ENCODE data around the gene CYB5R3.

CYB5R3 gene

DNA sequence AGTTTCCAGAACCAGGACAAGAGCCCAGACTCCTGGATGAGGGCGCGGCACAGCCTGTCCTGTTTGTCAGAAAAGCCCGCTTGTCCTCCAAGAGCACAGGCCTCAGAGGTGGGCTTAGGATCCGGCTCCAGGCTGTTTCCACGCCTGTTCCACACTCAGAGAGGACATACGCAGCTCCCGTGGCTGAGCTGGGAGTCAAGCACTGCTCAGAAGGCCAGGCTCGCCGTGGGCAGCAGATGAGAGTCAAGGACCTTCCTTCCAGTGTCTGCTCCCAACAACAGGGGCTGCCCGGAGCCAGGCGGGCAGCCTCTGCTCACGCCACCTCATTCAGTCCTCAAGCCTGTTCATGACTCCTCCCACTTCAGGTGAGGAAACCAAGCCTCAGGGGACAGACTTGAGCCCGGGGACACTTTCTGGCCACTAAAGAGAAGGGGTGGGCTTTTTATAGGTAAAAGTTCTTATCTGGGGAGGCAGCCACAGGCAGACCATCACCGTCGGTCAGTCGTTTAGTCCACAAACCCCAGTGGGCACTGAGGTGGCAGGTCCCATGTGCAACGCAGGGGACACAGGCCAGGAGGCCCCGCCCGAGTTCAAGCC is 3.8 kb downstream of the CYB5R3 start:
- Histone ChIP-seq H2AFZ (no peak overlapping the region), H3K4me3 (ENCODE audit: low read depth, low read length) (no peak overlapping the region), H3K9me3 (ENCODE audit: control insufficient read depth, low read length) (no peaks in the 10 kb centered on the region), H3K9ac (no peak overlapping the region), H3K27me3 (ENCODE audit: control insufficient read depth, insufficient read depth, low read length) (no peaks in the 10 kb centered on the region), H3K4me1 (no peaks in the 10 kb centered on the region), H3K36me3 (ENCODE audit: control insufficient read depth, insufficient read depth, low read length) (no peaks in the 10 kb centered on the region), H3K79me2 (no peaks in the 10 kb centered on the region), H3K4me2 (ENCODE audit: low read length) (no peak overlapping the region), H3K27ac (peak overlapping the region; percentile 36)
- TF ChIP-seq CTCF (IDR thresholded peaks at IDR 0.05), result no peak

DNA sequence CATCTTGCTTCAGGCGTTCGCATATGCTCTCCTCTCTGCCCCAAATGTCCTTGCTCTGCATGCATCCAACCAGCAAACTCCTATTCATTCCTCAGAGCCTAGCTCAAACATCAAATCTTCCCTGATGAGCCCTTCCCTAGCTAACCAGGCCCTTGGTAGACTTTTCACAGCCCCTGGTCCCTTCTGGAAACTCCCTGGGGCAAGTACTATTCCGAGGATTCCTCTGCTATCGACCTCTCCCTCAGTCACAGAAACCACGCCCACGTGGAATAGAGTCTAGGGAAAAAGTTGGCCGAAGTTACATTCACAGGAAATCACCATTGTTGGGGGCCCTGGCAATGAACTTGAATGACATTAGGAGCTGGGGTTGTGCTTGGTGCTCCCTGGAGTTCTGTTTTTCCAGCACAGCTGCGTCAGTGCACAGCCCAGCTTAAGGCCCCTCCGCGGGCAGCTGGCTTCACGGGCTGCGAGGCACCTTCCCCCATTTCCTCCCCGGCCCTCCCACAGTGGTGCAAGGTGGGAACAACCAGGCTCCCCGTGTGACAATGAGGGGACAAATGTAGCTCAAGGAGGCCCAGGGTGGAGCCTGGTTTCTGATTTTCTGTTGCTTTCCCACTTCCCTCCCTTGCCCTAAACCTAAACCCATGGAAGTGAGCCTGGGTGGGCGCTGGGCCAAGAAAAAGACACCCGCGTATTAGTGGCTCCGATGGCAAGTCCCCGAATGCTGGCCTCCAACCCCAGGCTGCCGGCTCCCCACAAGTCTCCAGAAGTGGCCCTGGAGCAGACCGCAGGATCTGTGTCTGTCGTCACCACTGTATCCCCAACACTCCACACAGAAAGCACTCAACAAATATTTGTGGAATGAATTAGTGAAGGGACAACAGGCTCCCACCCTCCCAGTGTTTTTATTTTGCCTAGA is 4.5 kb downstream of the CYB5R3 start:
- no peaks in the 10 kb centered on the region for H3K9me3 ChIP-seq (ENCODE audit: control insufficient read depth, low read length)
- no peak for TF ChIP-seq CTCF (IDR thresholded peaks at IDR 0.05)
- no peaks in the 10 kb centered on the region for H3K79me2 ChIP-seq
- H3K4me2 ChIP-seq (ENCODE audit: low read length), result no peak overlapping the region
- no peak overlapping the region for H2AFZ ChIP-seq
- no peak overlapping the region for H3K9ac ChIP-seq
- H3K36me3 ChIP-seq (ENCODE audit: control insufficient read depth, insufficient read depth, low read length), result no peaks in the 10 kb centered on the region
- H3K4me3 ChIP-seq (ENCODE audit: low read depth, low read length), result no peak overlapping the region
- no peaks in the 10 kb centered on the region for H3K4me1 ChIP-seq
- peak overlapping the region; percentile 36 for H3K27ac ChIP-seq
- no peaks in the 10 kb centered on the region for H3K27me3 ChIP-seq (ENCODE audit: control insufficient read depth, insufficient read depth, low read length)

GRCh38 chr22:42643634-42644421 is 5.4 kb downstream of the CYB5R3 start:
- no peak overlapping the region for H3K27ac ChIP-seq
- H3K79me2 ChIP-seq, result no peaks in the 10 kb centered on the region
- H3K4me1 ChIP-seq, result no peaks in the 10 kb centered on the region
- no peaks in the 10 kb centered on the region for H3K9me3 ChIP-seq (ENCODE audit: control insufficient read depth, low read length)
- no peak overlapping the region for H3K4me2 ChIP-seq (ENCODE audit: low read length)
- no peaks in the 10 kb centered on the region for H3K36me3 ChIP-seq (ENCODE audit: control insufficient read depth, insufficient read depth, low read length)
- H3K9ac ChIP-seq, result no peak overlapping the region
- no peak overlapping the region for H2AFZ ChIP-seq
- H3K27me3 ChIP-seq (ENCODE audit: control insufficient read depth, insufficient read depth, low read length), result no peaks in the 10 kb centered on the region
- H3K4me3 ChIP-seq (ENCODE audit: low read depth, low read length), result no peak overlapping the region
- TF ChIP-seq CTCF (IDR thresholded peaks at IDR 0.05), result no peak

DNA sequence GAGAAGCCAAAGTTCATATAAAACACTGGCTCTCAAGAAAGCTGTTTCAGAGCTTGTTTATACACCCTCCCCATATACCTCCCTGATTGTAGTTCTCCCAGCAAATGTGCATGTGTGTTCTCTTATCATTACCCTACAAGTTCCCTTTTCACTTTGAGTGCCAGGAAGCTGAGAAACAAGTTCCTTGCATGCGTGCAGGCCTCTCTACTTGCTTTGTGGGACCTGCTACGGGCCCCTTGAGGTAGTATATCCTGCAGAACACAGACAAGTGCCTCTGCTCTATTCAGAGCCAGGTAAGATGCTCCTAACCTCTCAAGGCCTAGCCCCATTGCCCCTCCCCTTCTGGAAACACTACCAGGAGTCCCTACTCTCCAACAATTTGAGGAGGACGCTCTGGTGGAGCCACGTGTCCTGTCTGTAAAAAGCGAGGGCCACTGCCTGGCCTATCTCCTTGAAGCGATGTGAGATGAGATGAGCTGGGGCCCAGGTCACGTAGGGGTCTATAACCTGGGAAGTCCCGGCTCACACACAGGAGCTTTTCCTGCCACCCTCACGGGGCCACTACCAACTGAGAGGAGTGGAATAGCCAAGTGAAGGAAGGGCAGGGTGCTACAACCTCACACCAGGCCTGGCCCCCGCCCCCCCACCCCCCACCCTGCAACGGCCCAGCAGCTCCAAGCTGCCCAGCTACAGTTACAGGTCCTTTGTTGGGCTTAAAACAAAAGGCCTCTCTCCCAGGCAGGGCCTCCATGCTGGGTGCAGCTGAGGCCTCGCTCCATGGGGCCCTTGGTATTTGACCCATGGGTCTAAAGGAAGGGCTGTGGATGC is 6.2 kb downstream of the CYB5R3 start:
- no peak for TF ChIP-seq CTCF (IDR thresholded peaks at IDR 0.05)
- Histone ChIP-seq H3K27ac (no peak overlapping the region), H3K9ac (no peak overlapping the region), H3K4me2 (ENCODE audit: low read length) (no peak overlapping the region), H3K9me3 (ENCODE audit: control insufficient read depth, low read length) (no peaks in the 10 kb centered on the region), H3K4me3 (ENCODE audit: low read depth, low read length) (no peak overlapping the region), H3K79me2 (no peaks in the 10 kb centered on the region), H2AFZ (no peak overlapping the region), H3K36me3 (ENCODE audit: control insufficient read depth, insufficient read depth, low read length) (no peaks in the 10 kb centered on the region), H3K4me1 (no peaks in the 10 kb centered on the region), H3K27me3 (ENCODE audit: control insufficient read depth, insufficient read depth, low read length) (no peaks in the 10 kb centered on the region)

Measured in parathyroid adenoma (tissue), 2 donors.